ENCODE results near the gene REEP3. TPM values are rescaled to one million over a fixed set of nuclear protein-coding genes. Genes with fewer than 3 reads are reported as not detected.

The REEP3 gene
- total and polyA plus RNA-seq, 2 experiments from 2014 or later = 43.1 to 73.6 TPM

- no peak overlapping the region for H3K4me3 ChIP-seq
- H3K27me3 ChIP-seq = no peaks in the 10 kb centered on the region
- TF ChIP-seq CTCF (IDR thresholded peaks at IDR 0.05; ENCODE audit: poor library complexity) = no peak
- no peak for TF ChIP-seq EZH2phosphoT487 (IDR thresholded peaks at IDR 0.05; ENCODE audit: low read depth, severe bottlenecking, unreplicated experiment)
- no peak for TF ChIP-seq EZH2 (IDR thresholded peaks at IDR 0.05; ENCODE audit: borderline replicate concordance)
- WGBS (ENCODE audit: low lambda C conversion rate, missing lambda C conversion rate) = 90% methylated on average over 3 of the region's 3 CpGs
- peaks cover 80% of the 10 kb centered on the region for H3K79me2 ChIP-seq
- no peak overlapping the region for H2AFZ ChIP-seq
- no peaks in the 10 kb centered on the region for H3K4me1 ChIP-seq (ENCODE audit: insufficient read depth)
- no peaks in the 10 kb centered on the region for H3K36me3 ChIP-seq (replicated peaks; ENCODE audit: insufficient read depth, low read depth)
- no peaks in the 10 kb centered on the region for H4K20me1 ChIP-seq (ENCODE audit: insufficient read depth, poor library complexity, severe bottlenecking)
- H3K4me2 ChIP-seq = no peak overlapping the region
- no peaks in the 10 kb centered on the region for H3K9me3 ChIP-seq (ENCODE audit: low read depth)
- H3K9me2 ChIP-seq (replicated peaks; ENCODE audit: insufficient read depth) = no peaks in the 10 kb centered on the region
- no peak for DNase-seq (ENCODE audit: low spot score)
- H3K27ac ChIP-seq = no peak overlapping the region
These were observed 16.3 kb downstream of the REEP3 start for GRCh38 chr10:63537536-63537935.

- WGBS (ENCODE audit: low lambda C conversion rate, missing lambda C conversion rate) = 98% methylated on average over 2 of the region's 2 CpGs
- H3K36me3 ChIP-seq (replicated peaks; ENCODE audit: insufficient read depth, low read depth) = no peaks in the 10 kb centered on the region
These were observed 18.2 kb downstream of the REEP3 start for GRCh38 chr10:63539377-63539776.

GRCh38 chr10:63539994-63540393 lies 18.8 kb downstream of the REEP3 start:
- H3K4me1 ChIP-seq (ENCODE audit: insufficient read depth) = no peaks in the 10 kb centered on the region
- H3K79me2 ChIP-seq = peaks cover 78% of the 10 kb centered on the region
- 45% methylated on average over 1 of the region's 1 CpG for WGBS (ENCODE audit: low lambda C conversion rate, missing lambda C conversion rate)
- no peaks in the 10 kb centered on the region for H3K9me3 ChIP-seq (ENCODE audit: low read depth)
- no peaks in the 10 kb centered on the region for H4K20me1 ChIP-seq (ENCODE audit: insufficient read depth, poor library complexity, severe bottlenecking)
- no peak overlapping the region for H3K4me2 ChIP-seq
- no peaks in the 10 kb centered on the region for H3K27me3 ChIP-seq
- H3K27ac ChIP-seq = no peak overlapping the region
- no peak for DNase-seq (ENCODE audit: low spot score)
- H3K4me3 ChIP-seq = no peak overlapping the region
- TF ChIP-seq CTCF (IDR thresholded peaks at IDR 0.05; ENCODE audit: poor library complexity) (no peak), EZH2phosphoT487 (IDR thresholded peaks at IDR 0.05; ENCODE audit: low read depth, severe bottlenecking, unreplicated experiment) (no peak), EZH2 (IDR thresholded peaks at IDR 0.05; ENCODE audit: borderline replicate concordance) (no peak)
- no peaks in the 10 kb centered on the region for H3K36me3 ChIP-seq (replicated peaks; ENCODE audit: insufficient read depth, low read depth)
- no peaks in the 10 kb centered on the region for H3K9me2 ChIP-seq (replicated peaks; ENCODE audit: insufficient read depth)
- no peak overlapping the region for H2AFZ ChIP-seq

More at GRCh38 chr10:63539377-63539776, 18.2 kb downstream of the REEP3 start:
- H3K79me2 ChIP-seq = peaks cover 78% of the 10 kb centered on the region
- H3K4me3 ChIP-seq = no peak overlapping the region
- H2AFZ ChIP-seq = no peak overlapping the region
- no peaks in the 10 kb centered on the region for H3K27me3 ChIP-seq
- no peak overlapping the region for H3K4me2 ChIP-seq
- H3K27ac ChIP-seq = no peak overlapping the region
- TF ChIP-seq EZH2 (IDR thresholded peaks at IDR 0.05; ENCODE audit: borderline replicate concordance) = no peak
- no peak for TF ChIP-seq CTCF (IDR thresholded peaks at IDR 0.05; ENCODE audit: poor library complexity)
- no peak for TF ChIP-seq EZH2phosphoT487 (IDR thresholded peaks at IDR 0.05; ENCODE audit: low read depth, severe bottlenecking, unreplicated experiment)
- no peaks in the 10 kb centered on the region for H3K4me1 ChIP-seq (ENCODE audit: insufficient read depth)
- no peaks in the 10 kb centered on the region for H3K9me2 ChIP-seq (replicated peaks; ENCODE audit: insufficient read depth)
- H4K20me1 ChIP-seq (ENCODE audit: insufficient read depth, poor library complexity, severe bottlenecking) = no peaks in the 10 kb centered on the region
- no peaks in the 10 kb centered on the region for H3K9me3 ChIP-seq (ENCODE audit: low read depth)
- no peak for DNase-seq (ENCODE audit: low spot score)
